Stimulated activated naive CD8-positive, alpha-beta T cell treated with anti-CD3 and anti-CD28 coated beads, Interleukin-15, Interleukin-2, amounts not matched to agents 100 U/mL and 50 U/mL, for 24 hours (primary cell): ENCODE data around the gene ZNF814.
"Not testable (repeated sequence)": the region's sequence is repeated elsewhere in the genome, so short reads cannot be mapped to it uniquely, and the experiment has no call there.

ENCODE experiments used
- ATAC-seq: fragments of 150-1000 bp; cut with Tn5 transposase; one replicate; pipeline ENCODE4 v1.10.0; 2021
- DNase-seq: peaks from one replicate; pipeline ENCODE4 v3.0.0; 2021

The ZNF814 gene

DNA sequence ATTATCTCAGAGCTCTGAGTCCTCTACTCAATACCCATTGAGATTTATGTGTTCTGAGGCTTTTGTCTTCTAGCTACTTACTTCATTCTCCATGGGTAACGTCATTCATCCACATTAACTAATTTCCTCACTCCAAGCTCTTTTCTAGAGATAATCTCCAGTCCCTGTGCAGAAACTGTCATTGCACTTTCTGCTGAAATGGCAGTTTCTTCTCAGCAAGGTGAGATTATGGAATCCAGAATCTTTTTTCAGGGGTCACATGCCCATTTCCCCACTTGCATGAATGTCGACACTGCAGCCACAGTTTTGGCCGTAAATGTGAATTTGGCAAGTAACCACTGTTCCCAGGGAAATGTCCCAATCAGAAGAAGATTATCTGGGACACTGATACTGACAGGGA is 26.5 kb downstream of the ZNF814 start:
- not testable (repeated sequence) for DNase-seq, ATAC-seq

DNA sequence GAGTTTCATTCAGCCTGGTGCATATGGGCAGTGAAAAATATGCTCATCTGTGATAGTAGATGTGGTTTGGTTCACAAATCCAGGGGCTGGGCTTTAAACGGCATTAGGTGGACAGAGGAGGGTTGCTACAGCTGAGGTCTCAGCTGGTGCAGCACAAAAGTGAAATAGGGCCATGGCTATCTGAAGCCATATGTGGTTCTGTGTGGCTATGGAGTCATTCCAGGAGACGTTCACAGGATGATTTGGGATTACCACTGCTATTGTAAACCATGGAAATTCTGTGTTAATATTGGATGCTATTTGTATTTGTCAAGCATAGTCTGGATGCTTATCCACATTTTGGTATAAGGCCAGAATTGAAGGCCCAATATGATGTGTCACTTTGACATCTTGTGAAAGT is 34.7 kb downstream of the ZNF814 start:
- not testable (repeated sequence) for ATAC-seq, DNase-seq

DNA sequence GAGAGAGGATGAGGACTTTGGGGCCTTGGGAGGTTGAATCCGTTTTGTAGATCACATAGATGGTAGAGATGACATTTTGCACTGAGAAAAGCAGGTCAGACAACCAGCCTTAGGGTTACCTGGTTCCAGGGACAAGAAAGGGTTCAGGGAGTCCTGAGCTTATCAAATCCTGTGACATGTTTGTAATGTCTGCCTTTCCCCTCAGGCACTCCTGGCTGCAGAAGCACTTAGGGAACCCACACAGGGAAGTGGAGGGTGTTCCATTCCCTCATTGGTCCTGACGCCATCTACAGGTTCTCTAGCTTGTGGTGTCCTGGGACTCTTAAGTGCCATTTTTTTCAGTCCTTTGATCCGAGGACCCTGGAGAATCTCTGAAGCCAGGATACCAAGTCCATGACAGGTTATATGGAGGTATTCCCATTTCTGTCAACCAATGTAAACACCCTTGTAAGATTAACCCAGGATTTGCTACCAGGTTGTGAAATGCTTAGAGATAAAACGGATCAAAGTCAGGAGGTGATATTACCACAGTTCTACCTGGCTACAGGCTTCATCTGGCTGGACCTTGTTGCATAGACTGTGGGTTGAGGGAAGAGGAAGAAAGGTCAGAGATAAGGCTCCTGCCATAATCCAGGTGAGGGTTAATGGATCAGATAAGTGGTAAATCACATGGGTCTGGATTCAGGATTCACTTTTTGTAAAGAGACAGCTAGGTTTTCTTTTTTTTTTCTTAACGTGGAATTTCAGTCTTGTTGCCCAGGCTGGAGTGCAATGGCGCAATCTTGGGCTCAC is 36.8 kb downstream of the ZNF814 start:
- not testable (repeated sequence) for DNase-seq, ATAC-seq

DNA sequence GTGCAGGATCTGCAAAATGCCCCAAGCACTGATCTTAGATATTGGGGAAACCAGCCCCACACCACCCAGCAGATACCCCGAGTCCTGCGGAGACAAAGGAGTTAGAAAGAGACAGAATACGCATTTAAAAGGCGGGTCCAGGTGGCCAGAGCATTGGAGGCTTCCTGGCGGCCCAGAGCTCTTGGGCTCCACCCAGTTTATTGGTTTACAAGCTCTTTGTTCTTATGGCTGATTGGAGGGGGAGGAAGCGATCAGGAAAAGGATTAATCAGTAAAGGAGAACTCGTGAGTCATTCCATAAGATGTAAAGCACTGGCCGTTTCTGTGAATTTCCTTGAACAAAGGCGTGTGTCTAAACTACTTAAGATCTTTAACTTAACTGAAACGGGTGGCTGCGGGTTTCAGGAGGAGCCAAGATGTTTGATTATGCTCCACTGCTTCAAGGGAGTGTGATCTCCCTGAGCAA is 38.3 kb downstream of the ZNF814 start:
- DNase-seq, result peak; percentile 7
- ATAC-seq, result no peak

DNA sequence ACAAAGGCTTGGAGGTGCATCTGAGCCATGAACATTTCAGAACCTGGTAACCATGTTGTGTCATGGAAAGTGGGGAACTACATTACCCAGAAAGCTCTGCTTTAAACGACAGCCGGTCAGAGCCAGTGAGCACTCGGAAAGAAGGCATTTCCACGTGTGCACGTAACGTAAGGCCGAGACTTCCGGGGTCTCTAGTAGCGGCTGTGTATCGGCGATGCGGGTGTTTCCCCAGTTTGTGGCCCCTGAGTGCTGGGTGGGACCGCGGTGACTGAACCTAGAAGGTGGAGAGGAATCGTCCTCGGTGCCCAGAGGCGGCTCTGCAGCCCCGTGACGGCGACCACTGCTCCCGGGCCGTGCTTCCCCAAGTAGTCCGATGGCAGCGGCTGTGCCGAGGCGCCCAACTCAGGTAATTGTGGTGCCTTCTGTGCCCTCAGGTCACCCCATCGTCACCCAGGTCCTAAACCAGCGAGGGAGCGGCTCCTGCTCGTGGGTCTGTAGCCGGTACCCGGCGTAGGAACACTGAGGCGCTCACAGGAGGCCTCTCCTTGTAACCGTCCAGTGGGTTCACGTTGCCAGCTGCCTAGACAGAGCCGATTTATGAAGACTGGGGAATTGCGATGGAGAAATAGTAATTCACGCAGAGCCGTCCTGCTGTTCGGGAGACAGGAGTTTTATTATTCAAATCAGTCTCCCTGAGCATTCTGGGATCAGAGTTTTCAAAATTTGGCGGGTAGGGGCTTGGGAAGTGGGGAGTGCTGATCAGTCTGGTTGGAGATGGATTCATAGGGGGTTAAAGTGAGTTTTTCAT is 39.0 kb downstream of the ZNF814 start, which contains the start of gene ZNF587:
Gene ZNF587, plus strand, starts transcription at position 194 of the 808 bp plus-strand sequence. Its CDS starts 180 bp downstream, at position 374.
- peak; percentile 99 for ATAC-seq

DNA sequence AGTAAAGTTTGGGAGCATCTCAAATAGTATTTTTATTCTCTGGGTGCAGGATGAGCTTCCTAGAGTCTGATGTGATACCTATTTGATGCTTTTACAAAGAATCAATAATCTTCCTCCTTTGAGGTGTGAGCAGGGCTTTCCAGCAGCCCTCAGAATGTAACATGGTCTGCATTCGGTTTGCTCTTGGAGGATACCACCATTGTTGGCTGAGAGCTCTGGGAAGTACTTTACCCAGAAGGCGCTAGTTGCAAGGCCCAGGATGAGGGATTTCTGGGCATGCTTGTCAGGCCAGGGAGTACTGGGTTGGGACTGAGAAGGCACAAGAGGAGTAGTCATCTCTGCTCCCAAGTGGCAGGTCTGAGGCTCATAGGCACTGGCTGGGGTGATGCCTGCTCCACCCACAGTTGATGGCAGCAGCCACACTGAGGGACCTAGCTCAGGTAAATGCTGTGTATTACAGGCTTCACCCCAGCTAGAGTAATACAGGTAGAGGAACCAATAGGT is 39.6 kb downstream of the ZNF814 start:
- DNase-seq, result not testable (repeated sequence)
- peak; percentile 37 for ATAC-seq

More for the DNA sequence above, 39.0 kb downstream of the ZNF814 start, which contains the start of gene ZNF587:
- DNase-seq, result peak; percentile 79

DNA sequence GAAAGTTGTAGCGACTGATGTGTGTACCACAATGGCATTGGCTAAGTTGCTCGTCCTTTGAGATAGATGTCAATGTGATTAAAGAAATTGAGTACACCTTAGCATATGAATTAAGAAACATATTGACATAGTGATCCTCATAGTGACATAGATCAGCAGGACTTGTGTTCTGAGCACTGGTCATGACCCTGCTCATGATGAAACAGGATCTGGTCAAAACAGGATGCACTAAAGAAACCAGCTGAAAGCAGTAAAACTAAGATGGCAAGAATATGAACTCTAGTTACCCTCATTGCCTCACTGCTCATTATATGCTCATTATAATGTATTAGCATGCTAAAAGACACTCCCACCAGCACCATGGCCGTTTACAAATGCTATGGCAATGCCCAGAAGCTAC is 41.7 kb downstream of the ZNF814 start:
- ATAC-seq, DNase-seq: not testable (repeated sequence)

DNA sequence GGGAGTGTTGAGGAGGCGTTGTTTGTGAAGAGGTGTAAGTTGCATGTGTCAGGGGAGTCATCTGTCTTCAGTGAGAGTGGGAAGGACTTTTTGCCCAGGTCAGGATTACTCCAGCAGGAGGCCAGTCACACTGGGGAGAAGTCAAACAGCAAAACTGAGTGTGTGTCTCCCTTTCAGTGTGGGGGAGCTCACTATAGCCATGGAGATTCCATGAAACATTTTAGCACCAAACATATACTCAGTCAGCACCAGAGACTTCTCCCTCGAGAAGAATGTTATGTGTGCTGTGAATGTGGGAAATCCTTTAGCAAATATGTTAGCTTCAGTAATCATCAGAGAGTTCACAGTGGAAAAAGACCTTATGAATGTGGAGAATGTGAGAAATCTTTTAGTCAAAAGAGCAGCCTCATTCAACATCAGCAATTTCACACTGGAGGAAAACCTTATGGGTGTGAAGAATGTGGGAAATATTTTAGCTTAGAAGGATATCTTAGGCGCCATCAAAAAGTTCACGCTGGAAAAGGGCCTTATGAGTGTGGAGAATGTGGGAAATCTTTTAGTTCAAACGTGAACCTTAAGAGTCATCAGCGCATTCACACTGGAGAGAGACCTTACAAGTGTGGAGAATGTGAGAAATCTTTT is 47.6 kb downstream of the ZNF814 start:
- ATAC-seq (no peak), DNase-seq (no peak)

DNA sequence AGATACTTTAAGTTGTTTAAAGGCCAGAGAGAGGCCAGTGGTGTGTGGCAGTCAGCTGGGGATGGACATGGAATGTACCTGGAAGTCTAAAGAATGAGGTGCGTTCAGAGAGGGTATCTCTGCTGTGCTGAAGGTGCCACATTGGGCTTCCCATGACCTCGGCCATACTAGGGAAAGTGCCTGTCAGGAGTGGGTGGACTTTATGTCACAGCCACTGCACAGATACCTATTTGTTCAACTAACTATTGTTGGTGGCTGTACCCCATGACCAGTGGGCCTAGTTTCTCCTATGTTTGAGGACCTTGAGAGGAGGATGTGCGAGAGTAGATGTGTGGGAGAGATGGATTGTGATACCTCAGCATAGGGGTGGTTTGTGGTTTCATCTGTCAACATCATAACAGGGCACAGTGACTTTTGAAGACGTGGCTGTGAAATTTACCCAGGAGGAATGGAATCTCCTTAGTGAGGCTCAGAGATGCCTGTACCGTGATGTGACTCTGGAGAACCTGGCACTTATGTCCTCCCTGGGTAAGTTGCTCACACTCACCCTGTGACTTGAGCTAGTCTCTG is 50.1 kb downstream of the ZNF814 start:
- ATAC-seq, result peak; percentile 66
- not testable (repeated sequence) for DNase-seq

DNA sequence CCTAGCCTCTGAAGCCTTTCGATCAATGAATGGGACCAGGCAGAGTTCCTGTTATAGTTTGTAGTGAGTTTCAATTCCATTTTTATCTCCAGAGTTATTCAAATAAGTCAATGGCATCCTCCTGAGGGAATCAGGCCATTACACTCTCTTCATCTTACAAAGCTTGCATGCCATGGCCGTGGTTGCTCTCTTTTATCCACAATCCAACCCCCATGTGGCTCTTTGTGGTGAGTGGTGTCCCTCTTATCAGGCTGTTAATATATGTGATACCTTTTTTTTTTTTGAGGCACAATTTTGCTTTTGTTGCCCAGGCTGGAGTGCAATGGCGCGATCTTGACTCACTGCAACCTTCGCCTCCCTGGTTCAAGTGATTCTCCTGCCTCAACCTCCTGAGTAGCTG is 51.8 kb downstream of the ZNF814 start:
- not testable (repeated sequence) for DNase-seq, ATAC-seq

DNA sequence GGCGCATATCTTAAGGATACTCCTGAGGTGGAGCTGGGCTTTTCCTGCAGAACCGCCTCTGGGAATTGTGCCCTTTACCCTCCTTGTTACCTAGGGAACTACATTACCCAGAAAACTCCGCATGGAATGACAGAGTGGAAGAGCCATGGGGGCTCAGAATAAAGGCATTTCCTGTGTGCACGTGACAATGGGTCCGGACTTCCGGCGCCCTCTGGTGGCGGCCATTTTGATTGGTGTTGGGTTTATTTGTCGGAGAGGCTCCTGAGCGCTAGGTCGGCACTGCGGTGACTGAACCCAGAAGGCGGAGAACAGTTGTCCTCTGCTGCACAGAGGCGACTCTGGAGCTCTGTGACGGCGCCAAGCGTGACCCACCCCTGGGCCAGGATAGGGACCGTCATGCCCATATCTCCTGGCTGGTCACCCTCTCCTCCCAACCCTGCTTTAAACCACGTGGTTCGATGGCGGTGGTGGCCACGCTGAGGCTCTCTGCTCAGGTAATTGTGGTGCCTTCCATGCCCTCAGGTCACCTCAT is 58.7 kb downstream of the ZNF814 start, which contains the start of gene ZNF587B:
Gene ZNF587B, plus strand, starts transcription at position 229 of the 532 bp plus-strand sequence. Its CDS starts 230 bp downstream, at position 459.
- peak; percentile 41 for DNase-seq

DNA sequence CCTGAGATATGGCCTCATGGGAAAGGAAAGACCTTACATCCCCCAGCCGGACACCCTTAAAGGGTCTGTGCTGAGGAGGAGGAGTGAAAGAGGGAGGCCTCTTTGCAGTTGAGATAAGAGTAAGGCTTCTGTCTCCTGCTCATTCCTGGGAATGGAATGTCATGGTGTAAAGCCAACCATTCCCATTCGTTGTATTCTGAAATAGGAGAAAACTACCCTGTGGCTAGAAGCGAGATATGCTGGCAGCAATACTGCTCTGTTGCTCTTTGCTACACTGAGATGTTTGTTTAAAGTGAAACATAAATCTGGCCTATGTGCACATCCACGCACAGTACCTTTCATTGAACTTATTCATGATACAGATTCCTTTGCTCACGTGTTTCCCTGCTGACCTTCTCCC is 59.5 kb downstream of the ZNF814 start:
- ATAC-seq (no peak), DNase-seq (no peak)

More for the DNA sequence above, 58.7 kb downstream of the ZNF814 start, which contains the start of gene ZNF587B:
- ATAC-seq, result no peak

DNA sequence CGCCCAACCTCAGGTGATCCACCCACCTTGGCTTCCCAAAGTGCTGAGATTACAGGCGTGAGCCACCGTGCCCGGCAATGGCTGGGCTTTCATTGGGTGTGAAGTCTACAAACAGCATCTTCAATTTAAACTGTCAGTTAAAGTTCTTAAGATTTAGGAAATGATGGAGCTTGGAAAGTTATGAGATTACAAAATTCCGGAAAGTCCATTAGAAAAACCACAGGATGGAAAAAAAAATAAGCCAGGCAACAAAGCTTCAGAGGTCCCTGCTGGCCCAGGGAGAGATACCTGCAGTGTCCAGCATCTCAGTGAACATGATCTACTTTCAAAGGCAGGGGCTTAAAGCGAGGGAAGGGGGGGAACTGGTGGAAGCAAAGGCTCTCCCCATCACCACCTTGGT is 63.3 kb downstream of the ZNF814 start:
- DNase-seq (no peak), ATAC-seq (no peak)

DNA sequence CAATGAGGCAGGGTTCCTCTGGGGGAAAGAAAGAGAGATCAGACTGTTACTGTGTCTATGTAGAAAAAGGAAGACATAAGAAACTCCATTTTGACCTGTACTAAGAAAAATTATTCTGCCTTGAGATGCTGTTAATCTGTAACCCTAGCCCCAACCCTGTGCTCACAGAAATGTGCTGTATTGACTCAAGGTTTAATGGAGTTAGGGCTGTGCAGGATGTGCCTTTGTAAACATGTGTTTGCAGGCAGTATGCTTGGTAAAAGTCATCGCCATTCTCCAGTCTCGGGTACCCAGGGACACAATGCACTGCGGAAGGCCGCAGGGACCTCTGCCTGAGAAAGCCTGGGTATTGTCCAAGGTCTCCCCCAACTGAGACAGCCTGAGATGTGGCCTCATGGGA is 65.2 kb downstream of the ZNF814 start:
- DNase-seq, ATAC-seq: not testable (repeated sequence)

DNA sequence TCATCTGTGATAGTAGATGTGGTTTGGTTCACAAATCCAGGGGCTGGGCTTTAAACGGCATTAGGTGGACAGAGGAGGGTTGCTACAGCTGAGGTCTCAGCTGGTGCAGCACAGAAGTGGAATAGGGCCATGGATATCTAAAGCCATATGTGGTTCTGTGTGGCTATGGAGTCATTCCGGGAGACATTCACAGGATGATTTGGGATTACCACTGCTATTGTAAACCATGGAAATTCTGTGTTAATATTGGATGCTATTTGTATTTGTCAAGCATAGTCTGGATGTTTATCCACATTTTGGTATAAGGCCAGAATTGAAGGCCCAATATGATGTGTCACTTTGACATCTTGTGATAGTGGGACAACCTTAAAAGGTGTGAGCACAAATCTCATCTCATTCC is 65.7 kb downstream of the ZNF814 start:
- not testable (repeated sequence) for DNase-seq, ATAC-seq

DNA sequence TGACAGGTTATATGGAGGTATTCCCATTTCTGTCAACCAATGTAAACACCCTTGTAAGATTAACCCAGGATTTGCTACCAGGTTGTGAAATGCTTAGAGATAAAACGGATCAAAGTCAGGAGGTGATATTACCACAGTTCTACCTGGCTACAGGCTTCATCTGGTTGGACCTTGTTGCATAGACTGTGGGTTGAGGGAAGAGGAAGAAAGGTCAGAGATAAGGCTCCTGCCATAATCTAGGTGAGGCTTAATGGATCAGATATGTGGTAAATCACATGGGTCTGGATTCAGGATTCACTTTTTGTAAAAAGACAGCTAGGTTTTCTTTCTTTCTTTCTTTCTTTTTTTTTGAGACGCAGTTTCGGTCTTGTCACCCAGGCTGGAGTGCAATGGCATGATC is 67.3 kb downstream of the ZNF814 start:
- ATAC-seq, DNase-seq: not testable (repeated sequence)

DNA sequence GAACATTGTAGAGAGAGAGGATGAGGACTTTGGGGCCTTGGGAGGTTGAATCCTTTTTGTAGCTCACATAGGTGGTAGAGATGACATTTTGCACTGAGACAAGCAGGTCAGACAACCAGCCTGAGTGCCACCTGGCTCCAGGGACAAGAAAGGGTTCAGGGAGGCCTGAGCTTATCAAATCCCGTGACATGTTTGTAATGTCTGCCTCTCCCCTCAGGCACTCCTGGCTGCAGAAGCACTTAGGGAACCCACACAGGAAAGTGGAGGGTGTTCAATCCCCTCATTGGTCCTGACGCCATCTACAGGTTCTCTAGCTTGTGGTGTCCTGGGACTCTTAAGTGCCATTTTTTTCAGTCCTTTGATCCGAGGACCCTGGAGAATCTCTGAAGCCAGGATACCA is 67.7 kb downstream of the ZNF814 start:
- DNase-seq, result not testable (repeated sequence)

DNA sequence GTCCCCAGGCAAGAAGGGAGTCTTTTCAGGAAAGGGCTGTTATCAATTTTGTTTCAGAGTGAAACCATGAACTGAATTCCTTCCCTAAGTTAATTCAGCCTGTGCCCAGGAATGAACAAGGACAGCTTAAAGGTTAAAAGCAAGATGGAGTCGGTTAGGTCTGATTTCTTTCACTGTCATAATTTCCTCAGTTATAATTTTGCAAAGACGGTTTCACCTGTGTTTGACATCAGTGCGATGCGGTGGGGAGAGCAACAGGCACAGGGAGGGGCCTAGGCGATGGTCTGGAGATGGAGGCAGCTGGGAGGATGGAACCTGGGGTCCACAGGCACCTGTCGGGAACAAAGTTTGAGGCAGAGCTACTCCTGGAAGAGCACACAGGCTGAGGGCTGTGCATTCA is 68.2 kb downstream of the ZNF814 start:
- no peak for ATAC-seq
- no peak for DNase-seq

More for the DNA sequence above, 67.7 kb downstream of the ZNF814 start:
- not testable (repeated sequence) for ATAC-seq

DNA sequence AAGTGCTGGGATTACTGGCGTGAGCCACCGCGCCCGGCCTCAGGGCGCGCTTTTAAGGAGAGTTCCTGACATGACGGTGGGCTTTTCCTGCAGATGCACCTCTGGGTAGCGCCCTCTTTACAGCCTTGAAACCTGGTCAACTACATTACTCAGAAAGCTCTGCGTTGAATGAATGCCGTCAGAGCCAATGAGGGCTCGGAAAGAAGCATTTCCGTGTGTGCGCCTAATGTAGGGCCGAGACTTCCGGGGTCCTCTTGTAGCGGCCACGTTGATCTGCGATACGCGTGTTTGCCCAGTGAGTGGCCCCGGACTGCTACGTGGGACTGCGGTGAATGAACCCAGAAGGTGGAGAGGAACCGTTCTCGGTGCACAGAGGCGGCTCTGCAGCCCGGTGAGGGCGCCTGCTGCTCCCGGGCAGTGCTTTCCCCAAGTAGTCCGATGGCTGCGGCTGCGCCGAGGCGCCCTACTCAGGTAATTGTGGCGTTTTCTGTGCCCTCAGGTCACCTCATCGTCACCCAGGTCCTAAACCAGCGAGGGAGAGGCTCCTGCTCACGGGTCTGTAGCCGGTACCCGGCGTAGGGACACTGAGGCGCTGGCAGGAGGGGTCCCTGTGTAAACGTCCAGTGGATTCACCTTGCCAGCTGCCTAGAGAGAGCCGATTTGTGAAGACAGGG is 69.2 kb downstream of the ZNF814 start:
- peak; percentile 74 for DNase-seq
- peak; percentile 96 for ATAC-seq

DNA sequence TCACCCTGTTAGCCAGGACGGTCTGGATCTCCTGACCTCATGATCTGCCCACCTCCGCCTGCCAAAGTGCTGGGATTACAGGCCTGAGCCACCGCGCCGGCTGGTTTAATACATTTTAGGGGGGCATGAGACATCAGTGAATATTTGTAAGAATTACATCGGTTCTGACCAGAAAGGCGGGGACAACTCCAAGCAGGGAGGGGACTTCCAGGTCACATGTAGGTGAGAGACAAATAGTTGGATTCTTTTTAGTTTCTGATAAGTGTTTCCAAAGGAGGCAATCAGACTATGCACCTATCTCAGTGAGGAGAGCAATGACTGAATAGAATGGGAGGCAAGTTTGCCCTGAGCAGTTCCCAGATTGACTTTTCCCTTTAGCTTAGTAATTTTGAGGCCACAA is 70.5 kb downstream of the ZNF814 start:
- no peak for DNase-seq
- no peak for ATAC-seq
